Caki2 (cell line): ENCODE measurements around the gene ZER1. TPM values are rescaled to one million over a fixed set of nuclear protein-coding genes. Genes with fewer than 3 reads are reported as not detected.
"Not testable (repeated sequence)": the region's sequence is repeated elsewhere in the genome, so short reads cannot be mapped to it uniquely, and the experiment has no call there.

Source experiments
- DNase-seq: peaks from one replicate; pipeline ENCODE4 v3.0.0-alpha.2; 2015; ENCODE audit warnings: low read depth
- in situ Hi-C: cut with HindIII; loops from 2 replicates; pipeline ENCODE4 v1.10.0; 2016; ENCODE audit warnings: low sequenced_read_pairs, low pct_unique_long_range_greater_than_20kb, mixed read lengths
- total RNA-seq: library from RNA; depleted of rRNA; stranded (reverse); fragments of >200 nt; shearing (Covaris generic); gene quantifications from 2 replicates; pipeline ENCODE4 v1.2.3, GENCODE V29; 2014; ENCODE audit warnings: low replicate concordance; rRNA removed

The ZER1 gene
- total RNA-seq = 4.7 and 16.5 TPM in 2 replicates

DNA sequence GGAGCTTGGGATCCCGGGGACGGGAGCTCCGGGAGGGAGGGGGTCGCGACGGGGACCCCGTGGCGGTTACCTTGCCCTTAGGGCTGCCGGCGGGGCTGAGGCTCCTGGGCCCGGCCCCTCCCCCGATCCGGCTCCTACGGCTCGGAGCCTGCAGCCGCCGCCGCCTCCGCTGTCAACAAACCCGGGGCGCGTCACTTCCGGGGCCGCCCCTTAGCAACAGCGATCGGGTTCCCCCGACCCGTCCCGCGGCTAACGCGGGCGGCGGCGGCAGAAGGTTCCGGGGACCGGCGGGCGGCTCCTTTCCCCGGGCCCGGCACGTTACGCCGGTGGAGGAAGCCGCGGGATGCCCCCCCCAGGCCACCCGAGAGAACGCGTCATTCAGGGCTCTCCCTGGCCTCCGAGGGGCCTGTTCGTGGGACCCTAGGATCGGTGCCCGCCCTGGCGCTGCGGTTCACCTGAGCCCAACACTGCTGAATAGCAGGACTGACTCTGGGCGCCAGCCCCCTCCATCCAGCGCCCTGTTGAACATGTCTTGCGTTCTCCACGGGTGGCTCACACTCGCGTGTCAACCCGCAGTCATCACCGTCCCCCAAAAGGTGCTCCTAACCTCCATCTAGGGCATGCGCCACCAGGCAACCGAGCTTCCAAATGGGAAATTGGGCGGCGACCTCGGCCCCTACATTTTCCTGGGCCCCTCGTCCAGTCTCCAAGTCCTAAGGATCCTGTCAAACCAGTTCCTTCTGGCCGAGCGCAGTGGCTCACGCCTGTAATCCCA lies at the start of gene ZER1:
ZER1 (minus strand) TSS at position 183 of the 775 bp plus-strand sequence. CDS start 16,362 bp downstream, outside the sequence.
- in situ Hi-C loops = no loop called here
- peak; percentile 81 for DNase-seq

DNA sequence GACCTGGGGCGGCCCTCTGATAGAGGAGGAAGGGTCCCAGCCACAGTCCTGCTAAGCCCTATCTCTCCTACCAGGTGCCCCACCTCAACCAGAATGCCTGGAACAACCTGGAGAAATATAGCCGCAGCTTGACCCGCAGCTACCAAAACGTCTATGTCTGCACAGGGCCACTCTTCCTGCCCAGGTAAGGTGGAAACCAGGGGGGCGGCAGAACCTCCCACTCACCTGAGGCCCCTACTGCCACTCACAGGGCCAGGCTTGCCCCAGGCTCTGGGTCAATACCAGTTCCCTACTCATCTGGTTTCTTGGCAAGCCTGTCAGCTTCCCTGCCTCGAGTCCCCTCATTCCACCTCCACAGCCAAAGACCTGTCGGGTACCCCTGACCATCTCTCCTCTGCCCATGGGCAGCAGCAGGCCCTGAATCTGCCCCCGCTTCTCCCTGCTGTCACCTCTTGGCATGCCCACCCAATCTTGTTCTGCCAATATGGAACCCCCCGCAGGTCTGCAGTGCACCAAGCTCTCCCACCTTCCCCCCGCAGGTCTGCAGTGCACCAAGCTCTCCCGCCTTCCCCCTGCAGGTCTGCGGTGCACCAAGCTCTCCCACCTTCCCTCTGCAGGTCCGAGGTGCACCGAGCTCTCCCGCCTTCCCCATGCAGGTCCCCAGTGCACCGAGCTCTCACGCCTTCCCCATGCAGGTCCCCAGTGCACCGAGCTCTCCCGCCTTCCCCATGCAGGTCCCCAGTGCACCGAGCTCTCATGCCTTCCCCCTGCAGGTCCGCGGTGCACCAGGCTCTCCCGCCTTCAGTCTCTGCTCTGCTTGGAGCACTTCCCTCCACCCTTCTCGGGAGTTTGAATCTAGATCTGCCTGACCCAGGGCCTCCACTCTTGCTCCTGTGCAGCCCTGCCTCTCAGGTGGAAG lies 49.2 kb upstream of the ZER1 start:
- in situ Hi-C loops = no loop called here
- DNase-seq = no peak

DNA sequence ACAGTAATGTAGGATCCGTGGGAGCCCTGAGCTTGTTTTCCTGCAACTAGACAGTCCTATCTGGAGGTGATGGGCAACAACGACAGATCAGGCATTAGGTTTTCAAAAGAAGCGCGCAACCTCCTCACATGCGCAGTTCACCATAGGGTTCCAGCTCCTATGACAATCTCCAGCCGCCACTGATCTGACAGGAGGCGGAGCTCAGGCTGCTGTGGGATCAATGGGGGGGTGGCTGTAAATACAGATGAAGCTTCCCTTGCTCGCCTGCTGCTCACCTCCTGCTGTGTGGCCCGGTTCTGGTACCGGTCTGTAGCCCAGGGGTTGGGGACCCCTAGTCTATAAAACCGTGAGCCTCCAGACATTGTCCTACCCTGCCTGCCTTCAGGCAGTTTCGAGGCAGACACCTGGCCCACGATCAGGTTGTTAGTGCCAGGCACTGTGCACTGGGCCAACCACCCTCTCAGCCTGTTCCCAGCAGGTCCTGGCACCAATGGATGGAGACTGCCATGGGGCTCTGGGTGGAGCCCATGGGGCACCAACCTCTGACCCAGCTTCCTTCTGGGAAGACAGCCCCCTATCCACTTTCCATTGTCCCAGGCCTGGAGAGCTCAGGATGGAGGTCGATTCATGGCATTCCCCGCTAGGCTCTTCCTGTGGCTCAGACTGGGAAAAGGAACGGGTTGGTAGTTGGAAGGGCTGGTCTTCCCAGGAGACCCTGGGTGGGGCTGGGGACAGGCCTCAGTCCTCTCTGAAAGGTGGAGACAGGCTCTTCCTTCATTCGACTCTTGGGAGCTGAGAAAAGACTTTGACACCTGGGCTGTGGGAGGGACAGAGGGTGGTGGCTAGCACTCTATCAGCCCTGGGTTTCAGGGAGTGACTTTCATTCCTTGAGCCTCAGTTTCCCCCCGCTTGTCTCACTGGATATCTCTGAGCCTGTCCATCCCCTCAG lies 48.3 kb upstream of the ZER1 start:
- in situ Hi-C loops = no loop called here
- DNase-seq = no peak

DNA sequence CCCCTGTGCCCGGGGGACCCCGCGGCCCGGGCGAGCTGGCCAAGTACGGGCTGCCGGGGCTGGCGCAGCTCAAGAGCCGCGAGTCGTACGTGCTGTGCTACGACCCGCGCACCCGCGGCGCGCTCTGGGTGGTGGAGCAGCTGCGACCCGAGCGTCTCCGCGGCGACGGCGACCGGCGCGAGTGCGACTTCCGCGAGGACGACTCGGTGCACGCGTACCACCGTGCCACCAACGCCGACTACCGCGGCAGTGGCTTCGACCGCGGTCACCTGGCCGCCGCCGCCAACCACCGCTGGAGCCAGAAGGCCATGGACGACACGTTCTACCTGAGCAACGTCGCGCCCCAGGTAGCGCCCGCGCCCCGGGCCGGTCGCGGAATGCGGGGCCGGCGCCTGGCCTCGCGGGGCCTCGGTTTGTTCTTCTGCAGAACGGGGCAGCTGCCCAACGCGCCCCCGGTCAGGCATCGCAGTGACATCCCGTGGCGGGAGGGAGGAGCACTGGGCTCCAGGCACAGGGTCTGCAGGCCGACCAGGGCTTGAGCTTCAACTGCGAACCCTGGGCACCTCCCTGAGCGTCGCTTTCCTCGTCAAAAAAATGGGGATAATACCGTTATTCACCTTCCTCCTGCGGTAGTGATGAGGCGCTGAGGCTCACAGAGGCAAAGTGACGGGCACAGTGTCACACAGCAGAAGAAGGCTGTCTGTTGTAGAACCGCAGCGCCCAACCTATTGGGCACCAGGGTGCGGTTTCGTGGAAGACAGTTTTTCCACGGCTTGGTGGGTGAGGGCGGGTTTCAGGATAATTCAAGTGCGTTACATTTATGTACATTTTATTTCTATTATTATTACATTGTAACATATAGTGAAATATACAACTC lies 47.4 kb upstream of the ZER1 start:
- peak; percentile 30 for DNase-seq
- in situ Hi-C loops = no loop called here

DNA sequence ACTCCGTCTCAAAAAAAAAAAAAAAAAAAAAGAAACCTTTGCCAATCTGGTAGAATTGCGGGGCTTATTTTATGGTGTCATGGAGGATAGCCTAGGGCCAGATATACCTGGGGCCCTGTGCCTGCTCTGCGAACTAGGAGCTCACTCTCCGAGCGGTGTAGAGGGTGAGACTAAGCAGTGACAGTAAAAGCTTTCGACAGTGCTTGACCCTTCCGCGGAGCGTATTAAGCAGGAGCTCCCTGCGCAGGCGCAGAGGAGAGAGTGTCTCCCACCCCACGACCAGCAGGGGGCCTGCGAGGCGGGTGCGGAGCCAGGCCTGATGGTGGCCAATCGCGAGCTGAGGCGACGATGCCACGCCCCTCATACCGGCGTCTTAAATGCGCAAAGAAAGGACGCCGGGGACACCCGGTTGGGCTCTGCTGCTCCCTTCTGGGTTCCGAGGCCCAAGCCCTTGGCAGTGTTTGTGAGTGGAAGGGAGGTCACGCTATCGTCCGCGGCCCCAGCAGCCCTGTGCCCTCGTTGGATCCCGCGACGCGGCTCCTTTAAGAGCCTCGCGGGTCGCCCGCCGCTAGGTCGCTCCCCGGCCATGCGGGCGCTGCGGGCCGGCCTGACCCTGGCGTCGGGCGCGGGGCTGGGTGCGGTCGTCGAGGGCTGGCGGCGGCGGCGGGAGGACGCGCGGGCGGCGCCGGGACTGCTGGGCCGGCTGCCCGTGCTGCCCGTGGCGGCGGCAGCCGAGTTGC lies 46.5 kb upstream of the ZER1 start, which contains the start of gene ENDOG:
ENDOG (plus strand) TSS at position 402 of the 740 bp plus-strand sequence; CDS start at position 587, 185 bp downstream.
- in situ Hi-C loops = no loop called here
- DNase-seq = peak; percentile 94

DNA sequence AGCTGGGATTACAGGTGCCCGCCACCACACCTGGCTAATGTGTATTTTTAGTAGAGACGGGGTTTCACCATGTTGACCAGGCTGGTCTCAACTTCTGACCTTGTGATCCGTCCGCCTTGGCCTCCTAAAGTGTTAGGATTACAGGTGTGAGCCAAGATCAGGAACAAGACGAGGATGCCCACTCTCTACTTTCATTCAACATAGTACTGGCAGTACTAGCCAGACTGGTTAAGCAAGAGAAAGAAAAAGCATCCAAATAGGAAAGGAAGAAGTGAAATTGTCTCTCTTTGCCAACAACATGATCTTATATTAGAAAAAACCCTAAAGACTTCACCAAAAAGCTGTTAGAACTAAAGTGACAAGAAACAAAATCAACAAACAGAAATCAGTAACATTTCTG lies 39.1 kb upstream of the ZER1 start:
- in situ Hi-C loops = no loop called here
- no peak for DNase-seq

DNA sequence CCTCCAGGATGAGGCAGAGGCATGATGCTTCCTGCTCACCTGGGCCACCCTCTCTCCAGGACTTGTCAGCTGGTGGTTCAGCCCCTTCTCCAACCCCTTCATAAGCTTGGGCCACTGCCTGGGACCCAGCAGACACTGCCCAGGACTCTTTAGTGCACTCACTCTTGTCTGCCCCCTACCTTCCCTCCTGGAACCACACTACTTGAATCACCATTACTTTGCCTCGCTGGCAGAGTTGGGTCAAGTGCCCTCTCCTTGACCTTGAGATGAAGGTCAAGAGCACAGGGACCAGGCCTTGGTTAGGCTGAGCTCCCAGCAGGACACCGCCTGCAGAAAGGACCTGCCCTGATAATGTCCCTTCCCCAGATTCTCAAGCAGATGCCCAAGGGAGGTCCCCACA lies 38.1 kb upstream of the ZER1 start:
- no peak for DNase-seq
- in situ Hi-C loops = no loop called here

DNA sequence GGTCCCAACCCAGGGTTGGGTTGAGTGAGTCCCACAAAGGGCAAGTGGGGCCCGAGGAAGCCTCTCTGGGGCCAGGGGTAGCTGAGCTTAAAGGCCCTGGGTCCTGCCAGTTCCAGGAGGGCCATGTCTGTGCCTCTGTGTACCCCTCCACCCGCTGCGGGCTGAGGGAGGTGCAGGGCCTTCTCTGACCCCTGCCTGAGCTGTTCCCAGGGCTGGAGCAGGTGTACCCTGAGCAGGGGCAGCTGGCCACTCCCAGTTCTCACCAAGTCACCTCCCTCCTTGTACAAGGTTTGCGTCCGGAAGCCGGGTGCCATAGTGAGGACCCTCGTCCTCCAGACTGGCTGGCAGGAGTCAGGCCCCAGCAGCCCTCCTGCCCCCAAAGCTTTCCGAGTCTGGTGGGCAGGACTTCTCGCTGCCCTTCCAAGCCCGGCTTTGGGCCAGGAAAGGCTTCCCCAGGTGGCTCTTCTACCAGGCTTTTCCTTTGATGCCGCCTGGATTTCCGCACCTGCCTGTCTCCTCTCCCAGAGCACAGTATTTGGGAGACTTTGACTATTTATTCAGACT lies 37.4 kb upstream of the ZER1 start:
- in situ Hi-C loops = no loop called here
- DNase-seq = no peak

DNA sequence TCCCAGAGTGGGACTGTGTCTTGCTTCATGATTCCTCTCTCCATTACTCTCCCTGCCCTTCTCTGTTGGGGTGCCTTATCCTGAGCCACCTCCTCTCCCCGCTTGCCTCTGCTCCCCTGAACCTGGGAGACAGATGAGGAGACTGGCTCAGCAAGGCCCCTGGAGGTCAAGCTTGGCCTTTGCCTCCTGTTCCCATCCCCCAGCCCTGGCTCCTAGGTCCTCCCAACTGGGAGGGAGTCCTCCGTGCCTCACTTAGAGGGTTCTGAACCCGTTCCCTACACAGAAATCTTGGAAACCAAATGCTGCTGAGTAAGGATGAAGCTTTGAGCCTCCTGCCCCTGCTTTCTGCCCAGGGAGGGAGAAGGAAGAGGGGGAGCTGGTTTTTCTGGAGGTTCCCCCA lies 36.8 kb upstream of the ZER1 start:
- in situ Hi-C loops = no loop called here
- no peak for DNase-seq

DNA sequence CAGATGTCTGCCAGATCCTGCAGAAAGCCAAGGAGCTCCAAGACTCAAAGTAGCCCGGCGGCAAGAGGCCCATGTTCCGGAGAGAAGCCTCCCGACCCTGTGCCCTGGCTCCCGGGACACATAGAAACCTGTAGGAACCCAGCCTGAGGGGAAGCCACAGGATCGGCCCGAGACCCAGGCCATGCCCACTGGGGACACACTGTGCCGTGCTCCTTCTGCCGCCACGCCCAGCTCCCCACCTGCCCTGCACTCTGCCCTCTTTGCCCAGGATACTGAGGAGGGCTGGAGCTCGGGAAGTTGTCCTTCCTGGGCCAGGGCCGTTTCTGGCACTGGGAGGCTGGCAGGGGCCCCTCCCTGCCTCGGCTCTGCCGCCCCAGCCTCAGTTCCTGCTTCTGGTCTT lies 36.1 kb upstream of the ZER1 start:
- DNase-seq = no peak
- in situ Hi-C loops = no loop called here

DNA sequence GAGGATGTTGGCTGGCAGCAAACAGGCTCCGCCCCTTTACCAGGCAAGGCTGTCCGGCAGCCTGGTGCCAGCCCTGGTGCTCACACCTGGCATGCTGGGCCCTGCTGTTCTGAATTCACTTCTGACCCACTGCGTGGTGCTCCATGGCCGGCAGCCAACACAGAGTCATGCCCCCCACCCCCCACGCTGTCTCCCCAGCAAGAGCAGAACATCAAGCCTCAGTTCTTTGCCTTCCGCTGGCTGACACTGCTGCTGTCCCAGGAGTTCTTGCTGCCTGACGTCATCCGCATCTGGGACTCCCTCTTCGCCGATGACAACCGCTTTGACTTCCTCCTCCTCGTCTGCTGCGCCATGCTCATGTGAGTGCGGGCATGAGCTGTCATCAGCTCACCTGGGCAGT lies 33.9 kb upstream of the ZER1 start:
- in situ Hi-C loops = no loop called here
- no peak for DNase-seq

DNA sequence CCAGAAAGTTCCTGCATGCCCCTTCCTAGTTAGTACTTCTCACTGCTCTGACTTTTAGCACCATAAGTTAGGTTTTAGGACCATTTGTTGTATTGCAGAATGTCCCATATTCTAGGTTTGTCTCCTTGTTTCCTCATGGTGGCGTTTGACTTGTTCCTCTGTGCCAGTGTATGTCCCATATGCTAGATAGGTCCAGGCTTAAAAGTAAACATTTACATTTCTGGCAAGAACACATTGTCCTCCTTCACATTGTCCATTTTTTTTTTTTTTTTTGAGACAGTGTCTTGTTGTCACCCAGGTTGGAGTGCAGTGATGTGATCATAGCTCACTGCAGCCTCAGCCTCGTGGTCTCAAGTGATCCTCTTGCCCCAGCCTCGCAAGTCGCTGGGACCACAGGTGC lies 30.8 kb upstream of the ZER1 start:
- in situ Hi-C loops = no loop called here
- no peak for DNase-seq

DNA sequence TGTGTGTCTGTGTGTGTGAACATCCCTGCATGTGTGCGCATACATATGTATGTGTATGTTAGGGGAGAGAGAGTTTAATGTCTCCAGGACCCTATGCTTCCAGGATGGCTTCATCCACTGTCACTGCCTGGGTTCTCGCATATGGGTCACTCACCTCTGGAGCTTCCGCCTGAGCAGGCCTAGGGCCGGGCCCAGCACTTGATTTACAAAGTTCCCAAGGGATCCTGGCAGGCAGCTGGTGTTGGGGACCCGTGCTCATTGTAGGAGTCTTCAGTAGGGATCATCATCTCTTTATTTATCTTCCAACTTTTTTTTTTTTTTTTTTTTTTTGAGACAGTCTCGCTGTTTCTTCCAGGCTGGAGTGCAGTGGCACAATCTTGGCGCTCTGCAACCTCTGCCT lies 28.3 kb upstream of the ZER1 start:
- in situ Hi-C loops = no loop called here
- DNase-seq = no peak

DNA sequence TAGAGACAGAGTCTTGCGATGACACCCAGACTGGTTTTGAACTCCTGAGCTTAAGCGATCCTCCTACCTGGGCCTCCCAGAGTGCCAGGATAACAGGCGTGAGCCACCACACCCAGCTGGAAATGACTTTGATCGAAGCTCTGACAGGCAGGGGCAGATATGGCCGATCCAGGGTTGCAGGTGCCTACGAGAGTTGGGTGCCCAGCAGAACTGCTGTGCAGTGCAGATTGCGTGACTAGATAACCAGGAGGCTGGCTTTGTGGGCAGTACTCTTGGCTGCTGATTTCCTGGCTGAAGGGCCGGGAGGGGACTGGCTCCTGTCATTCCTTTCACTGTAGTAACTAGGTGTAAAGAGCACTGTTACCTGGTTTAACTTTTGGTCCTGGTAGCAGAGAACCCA lies 27.2 kb upstream of the ZER1 start:
- in situ Hi-C loops = no loop called here
- DNase-seq = no peak

DNA sequence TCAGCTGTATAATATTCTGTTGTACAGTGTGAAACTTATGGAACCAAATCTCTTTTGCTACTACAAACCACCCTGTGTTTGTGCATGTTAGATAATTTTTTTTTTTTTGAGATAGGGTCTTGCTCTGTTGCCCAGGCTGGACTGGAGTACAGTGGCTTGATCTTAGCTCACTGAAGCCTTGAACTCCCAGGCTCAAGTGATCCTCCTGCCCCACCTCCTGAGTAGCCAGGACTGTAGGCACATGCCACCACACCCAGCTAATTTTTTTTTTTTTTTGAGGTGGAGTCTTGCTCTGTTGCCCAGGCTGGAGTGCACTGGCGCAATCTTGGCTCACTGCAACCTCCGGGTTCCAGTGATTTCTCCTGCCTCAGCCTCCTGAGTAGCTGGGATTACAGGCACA lies 23.2 kb upstream of the ZER1 start:
- DNase-seq, in situ Hi-C loops: not testable (repeated sequence)

DNA sequence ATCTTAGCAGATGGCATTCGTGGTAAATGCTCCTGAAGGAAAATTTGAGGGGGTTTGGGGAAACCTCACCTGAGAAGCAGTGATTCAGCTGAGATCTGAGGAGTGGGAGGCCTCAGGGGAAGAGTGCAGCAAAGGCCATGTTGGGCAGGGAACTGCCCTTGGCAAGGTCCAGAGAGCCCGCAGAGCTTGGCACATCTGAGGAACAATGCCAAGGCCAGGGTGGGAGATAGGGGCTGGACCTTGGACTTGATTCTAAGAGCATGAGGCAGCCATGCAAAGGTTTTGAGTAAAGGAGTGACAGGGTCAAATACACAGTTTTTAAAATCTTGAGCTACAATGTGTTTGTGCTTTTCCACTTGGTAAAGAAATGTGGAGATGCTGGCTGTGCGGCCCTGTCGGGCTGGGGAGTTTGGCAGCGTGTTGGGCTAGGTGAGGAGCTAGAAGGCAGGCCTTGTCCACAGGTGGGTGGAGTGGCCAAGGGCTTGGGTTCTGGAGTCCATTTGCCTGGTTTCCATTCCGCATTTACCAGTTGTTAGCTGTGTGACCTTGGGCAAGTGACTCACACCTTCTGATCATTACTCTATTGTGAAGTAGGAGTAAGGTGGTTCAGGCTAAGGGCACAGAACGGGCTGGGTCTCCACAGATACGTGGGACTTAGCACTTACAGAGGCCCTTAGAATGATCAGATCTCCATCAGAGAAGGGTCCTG lies 21.4 kb upstream of the ZER1 start:
- DNase-seq = no peak
- in situ Hi-C loops = no loop called here
